Left forelimb (tissue), 1 donor: Measurements from ENCODE around the gene CD59.
"Not testable (repeated sequence)": the region's sequence is repeated elsewhere in the genome, so short reads cannot be mapped to it uniquely, and the experiment has no call there.

Experiments used
- DNase-seq: peaks from one replicate; pipeline ENCODE4 v3.0.0-alpha.2; 2018; ENCODE audit warnings: low spot score

CD59 gene

DNA sequence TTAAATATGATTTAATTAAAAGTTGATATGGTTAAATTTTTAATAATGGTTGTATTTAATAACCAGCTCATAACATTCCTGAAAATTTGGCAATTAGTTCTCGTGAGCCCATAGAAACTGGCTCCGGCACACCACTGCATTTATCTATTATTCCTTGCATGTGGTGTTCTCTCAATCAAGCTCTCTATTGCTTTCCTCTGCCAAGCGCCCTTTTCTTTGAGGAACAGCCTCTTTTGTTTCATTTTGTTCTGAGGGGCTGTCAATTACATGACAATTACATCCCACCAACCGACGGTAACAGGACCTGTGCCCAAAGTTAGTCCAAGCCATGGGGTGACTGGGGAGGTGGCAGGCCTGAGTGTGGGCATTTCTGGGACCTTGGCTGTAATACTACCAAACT, 43.7 kb downstream of the CD59 start:
- DNase-seq: no peak

GRCh38 chr11:33692013-33692504, 44.2 kb downstream of the CD59 start:
- no peak for DNase-seq

GRCh38 chr11:33691066-33691864, 45.0 kb downstream of the CD59 start:
- no peak for DNase-seq

DNA sequence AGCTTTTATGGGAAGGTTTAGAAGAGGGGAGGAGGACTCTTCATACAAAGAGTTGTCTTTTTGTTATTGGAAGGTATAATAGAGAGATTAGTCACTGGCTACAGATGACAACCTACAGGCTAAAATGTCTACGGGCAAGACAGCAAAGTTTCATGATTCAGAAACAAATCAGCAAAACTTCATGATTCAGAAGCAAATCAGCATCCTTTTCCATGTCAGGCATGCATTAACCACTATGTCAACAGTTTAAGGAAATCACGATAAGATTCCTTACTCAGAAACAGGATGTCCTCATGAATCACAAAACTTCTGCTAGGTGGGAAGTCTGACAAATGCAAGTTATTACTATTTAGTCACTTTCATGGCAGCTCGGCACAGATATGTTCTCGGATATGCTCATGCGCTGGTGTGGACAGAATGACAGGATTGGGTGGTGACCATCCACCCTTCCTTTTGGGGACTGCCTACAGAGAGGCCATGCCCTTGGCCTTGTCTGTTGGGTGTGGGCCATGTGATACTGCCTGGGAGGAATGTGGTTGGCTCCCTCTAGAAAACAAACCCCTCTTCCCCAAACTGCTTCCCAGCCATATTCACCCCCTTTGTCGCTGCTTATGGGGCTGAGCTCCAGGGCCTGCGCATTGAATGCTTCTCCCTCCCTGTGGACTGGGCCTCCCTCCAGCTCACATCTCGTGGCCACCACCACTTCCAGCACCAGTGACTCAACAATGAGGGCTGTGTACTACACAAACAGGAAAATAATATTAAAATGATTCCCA, 45.7 kb downstream of the CD59 start:
- DNase-seq: no peak

GRCh38 chr11:33689501-33689900, 46.7 kb downstream of the CD59 start:
- no peak for DNase-seq

GRCh38 chr11:33689085-33689484, 47.1 kb downstream of the CD59 start:
- DNase-seq: no peak

DNA sequence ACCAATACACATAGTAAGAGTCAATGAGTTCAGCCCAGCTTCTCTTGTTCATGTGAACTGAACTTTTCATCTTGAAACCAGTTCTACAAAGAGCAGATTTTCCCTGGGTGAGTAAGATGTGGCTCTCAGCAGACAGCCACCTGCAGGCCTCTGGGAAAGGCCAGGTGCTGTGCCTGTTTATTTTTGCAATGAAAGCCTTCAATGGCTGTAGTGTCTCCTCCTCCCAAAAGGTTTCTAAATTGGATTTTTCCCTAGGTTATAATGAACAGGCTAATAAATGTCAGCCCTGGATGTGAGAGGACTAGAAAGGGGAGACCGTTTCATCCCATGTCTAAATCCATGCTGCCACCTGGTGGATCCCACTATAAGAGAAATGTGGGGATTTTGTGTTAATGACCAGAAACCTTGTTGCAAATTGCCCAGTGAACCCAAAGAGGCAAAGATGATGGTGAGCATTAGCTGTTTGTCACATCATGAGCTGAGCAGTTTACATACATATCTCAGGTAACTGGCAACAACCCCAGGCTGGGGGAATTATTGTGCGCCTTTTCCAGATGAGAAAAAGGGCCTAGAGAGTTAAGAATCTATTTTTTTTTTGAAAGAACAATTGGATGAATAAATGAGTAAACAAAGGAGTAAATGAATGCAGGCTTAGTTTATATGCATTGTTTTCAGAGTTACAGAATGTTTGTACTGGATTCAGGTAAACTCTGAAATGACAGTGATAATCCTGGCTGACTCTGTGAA, 48.3 kb downstream of the CD59 start:
- no peak for DNase-seq

DNA sequence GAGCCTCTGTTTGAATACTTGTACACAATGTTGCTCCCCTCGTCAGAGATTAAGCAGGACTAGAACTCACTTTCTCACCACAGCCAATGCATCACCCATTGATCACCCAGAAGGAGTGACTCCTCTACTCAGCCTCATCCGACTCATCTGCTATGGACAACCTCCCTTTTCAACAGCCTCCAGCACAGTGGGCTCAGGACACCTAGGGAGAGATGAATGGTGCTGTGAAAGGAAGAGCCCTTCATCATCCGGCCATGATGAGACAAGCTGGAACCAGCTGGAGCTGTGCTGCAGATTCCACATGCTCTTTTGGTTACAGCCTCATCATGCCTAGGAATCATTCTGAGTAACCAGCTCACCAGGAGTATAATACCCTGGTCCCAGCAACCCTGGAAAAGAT, 51.1 kb downstream of the CD59 start:
- DNase-seq: no peak

DNA sequence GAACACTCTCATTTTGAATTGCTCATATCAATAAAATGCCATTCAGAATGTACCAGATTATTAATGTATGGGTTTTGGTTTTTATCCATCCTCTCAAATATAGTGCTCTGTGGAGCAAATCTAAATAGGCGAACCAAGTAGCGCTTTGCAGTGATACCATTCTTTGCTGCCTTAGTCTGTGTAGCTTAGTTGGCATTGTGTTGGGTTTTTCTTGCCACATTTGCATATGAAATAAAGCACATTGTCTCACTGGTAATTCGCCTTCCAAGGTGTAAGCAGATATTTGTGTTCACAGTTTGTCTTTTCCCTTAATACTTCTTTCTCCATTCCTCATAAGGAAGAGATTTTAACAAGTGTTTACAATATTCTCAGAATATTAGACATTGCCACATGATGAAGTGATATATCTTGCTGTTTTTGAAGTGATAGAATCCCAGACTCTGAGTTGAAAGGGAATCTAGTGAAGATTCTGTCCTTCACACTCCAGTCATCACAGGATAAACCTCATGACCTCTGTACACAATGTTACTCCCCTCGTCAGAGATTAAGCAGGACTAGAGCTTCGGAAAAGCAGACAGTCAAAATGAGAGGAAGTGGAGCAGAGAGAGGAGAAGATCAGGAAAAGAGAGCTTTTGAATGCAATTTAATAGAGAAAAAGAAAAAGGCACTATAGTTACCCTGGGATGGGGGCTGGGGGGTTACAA, 52.1 kb downstream of the CD59 start:
- DNase-seq: no peak

DNA sequence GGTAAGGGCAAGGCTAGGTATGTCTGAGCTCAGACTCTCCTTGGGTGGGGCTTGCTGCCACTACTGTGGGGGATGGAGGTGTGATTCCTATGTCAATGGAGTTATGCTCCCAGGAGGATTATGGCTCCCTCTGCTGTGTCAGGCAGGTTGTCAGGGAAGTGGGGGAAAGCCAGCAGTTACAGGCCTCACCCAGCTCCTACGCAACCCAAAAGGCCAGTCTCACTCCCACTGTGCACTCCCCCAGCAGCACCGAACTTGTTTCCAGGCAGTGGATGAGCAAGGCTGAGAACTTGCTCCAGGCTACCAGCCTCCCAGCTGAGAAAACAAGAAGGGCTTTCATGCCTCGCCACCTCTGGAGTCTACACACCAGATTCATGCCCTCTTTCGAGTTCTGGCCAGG, 53.8 kb downstream of the CD59 start:
- DNase-seq: no peak

- DNase-seq: no peak
These were observed 54.2 kb downstream of the CD59 start for GRCh38 chr11:33682019-33682418.

DNA sequence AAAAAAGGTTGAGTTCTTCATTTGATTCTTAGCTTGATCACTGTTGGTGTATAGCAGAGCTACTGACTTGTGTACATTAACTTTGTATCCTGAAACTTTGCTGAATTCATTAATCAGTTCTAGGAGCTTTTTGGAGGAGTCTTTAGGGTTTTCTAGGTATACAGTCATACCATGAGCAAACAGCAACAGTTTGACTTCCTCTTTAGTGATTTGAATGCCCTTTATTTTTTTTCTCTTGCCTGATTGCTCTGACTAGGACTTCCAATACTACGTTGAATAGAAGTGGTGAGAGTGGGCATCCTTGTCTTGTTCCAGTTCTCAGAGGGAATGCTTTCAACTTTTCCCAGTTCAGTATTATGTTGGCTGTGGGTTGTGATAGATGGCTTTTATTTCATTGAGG, 57.6 kb downstream of the CD59 start:
- DNase-seq: not testable (repeated sequence)

DNA sequence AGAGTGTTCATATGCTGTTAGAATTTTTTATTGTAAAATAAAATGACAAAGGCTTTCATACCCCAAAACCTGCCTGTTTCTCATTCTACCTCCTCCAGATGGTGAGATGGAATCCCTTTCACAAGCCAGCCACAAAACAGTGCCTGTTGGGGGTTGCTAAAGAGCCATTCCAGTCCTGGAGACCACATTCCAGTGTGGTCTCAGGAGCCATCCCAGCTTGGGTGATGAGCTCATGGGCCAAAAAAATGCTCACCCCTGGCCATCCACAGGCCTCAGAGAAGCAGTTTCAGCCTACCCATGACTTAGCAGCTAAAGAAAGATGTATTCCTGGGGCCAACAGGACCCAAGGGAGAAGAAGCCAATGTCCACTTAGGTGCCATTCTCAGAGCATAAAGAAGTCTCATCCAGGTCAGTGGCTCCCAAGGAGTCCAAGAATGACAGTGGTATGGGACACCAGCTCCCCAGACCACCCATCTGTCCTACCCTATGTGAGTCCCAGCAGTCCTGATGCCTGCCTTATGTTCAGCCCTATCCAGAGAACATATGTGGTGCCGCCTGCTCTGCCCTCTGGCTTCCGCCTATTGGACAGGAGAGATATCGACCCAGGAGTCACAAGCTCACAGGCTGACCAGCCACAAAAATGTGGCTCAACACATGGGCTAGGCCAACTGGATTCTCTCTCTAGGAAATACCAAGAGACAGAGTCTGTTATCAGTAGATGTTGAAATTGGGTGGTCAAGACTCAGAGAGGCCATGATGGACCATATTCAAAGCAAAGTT, 62.0 kb downstream of the CD59 start:
- DNase-seq: no peak

DNA sequence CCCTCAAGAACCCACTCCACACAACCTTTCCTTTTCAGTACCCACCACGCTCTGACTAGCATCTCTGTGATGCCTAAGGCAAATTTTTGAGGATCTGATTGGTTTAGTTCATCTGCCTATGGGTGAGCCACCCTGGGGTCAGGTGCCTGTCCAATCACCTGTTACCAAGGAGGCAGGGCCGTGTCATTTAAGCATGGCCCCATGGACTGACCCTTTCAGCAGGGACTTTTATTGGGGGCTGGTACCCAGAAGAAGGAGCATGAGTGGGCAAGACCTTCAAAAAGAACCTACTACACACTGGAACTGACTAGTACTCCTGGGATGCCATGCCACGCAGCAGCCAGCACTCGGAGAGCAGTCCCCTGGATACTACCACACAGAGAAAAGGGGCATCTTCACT, 64.0 kb downstream of the CD59 start:
- no peak for DNase-seq

- no peak for DNase-seq
These were observed 65.8 kb downstream of the CD59 start for GRCh38 chr11:33670250-33671011.

DNA sequence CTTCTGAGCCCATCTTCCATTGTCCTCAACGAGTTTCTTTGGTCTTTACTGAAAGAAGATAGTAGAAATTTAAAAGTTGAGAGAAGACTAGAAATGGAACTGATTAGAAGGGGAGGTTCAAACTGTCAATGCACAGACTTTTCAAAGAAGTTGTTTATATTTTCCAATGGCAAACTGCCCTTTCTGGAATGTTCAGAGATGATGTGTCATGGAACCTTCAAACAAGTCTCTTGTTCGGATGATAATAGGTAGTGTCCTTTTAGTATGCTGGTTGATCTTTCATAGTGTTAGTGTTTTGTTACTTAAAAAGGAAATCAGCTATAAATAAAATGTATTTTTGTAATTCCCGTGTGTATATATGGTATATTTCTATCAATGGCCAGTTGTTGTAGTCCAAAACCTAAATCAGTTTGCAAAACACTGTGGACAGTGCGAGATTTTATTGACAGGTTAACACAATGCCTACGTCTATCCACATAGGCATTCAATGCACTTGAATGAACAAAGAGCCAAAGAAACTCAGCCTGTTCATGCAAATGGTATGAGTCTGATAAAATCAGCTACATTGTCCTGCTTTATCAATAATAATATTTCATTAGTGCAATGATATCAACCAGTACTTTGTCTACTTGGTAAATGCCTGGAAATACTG, 66.5 kb downstream of the CD59 start:
- no peak for DNase-seq

DNA sequence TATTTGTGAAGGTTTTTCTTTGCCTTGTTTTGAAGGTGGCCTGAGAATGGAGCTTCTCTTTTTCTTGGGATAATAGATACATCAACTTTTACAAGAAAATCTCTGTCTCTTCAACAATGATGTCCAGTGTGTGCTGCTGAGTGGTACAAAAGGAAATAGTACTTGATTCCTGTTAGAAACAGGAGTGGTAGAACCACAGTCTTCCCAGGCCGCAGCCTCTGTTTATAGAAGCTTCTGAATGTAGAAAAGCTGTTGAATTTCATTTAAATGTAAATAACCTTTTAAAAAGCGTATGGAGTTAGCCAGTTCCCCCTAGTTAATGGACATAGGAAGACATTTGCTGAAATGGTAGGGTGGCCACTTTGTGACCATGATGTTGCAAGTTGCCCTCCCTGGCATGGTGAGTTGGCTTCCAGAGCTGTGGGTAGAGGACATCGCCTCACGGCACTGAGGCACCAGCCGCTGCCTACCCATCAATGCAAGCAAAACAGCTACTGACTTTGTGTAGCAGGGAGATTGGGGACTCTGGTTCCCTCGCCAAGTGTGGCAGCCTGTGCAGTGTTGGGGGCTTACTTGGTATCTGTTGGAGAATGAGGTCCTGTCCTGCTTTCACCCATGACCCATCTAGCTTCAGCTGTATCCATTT, 67.1 kb downstream of the CD59 start:
- no peak for DNase-seq

DNA sequence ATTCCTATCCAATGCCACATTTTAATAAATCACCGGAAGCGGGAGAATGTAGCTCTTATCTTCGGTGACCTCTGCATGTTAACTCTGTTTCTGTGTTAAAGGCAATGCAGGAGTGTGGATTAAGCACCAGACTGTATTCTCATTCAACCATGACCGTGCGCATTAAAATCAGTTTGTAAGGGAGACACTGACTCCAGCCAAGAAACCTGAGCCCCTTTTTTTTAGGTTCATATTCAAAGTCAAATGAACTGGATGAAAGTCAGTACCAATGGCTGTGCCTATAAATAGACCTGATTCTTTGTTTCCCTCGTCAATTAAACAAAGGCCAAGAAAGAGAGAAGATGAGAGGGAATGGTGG, 67.8 kb downstream of the CD59 start:
- DNase-seq: no peak

GRCh38 chr11:33667819-33668467, 68.3 kb downstream of the CD59 start:
- no peak for DNase-seq
